Left hindlimb (tissue), 1 donor: ENCODE results near the gene ADRA1B.

Experiments used
- DNase-seq: peaks from one replicate; pipeline ENCODE4 v3.0.0-alpha.2; 2018

Gene ADRA1B

DNA sequence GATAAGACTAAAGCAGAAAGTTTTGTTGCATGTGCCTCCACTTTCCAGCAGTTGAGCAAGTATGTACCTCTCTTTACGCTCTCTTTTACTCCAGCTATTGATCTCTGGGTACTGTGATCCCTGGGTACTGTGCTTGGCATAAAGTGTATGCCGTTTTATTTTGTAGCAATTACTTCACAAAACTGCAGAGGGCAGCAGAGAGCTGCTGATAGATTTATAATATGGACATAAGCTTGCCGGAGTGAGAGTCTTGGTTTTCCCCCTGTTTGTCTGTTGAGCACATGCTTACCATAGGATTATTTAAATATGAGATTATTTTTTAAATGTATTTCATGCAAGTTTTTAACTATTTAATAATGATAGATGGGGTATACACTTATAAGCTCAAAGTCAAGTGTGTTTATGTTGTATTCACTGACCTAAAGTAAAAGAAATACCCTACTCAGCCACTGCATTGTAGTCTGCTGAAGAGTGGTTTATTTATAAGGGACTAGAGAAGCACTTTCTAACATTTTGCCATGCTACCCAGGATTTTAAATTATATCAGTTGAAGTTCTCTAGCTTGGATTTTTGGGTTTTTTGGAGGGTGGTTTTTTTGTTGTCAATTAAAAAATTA lies 105.7 kb downstream of the ADRA1B start:
- DNase-seq, result no peak
